Hepatocyte (in vitro differentiated cells): ENCODE data around the gene POFUT1. TPM values are rescaled to one million over a fixed set of nuclear protein-coding genes. Genes with fewer than 3 reads are reported as not detected.

ENCODE experiments used
- DNase-seq: peaks from one replicate; pipeline ENCODE4 v3.0.0-alpha.2; 2016; ENCODE audit warnings: low spot score
- H2AFZ ChIP-seq: fragments of 200-600 bp; sonication (generic); 2 replicates; pipeline ENCODE4 v1.6.0; 2016; ENCODE audit warnings: antibody characterized with exemption, mild to moderate bottlenecking
- H3K27ac ChIP-seq: fragments of 200-600 bp; sonication (generic); 2 replicates; pipeline ENCODE4 v1.5.1; 2016; ENCODE audit warnings: mild to moderate bottlenecking
- H3K27me3 ChIP-seq: fragments of 200-600 bp; sonication (generic); 2 replicates; pipeline ENCODE4 v1.6.1; 2016
- H3K36me3 ChIP-seq: fragments of 200-600 bp; sonication (generic); replicated peaks from 2 replicates; pipeline ENCODE4 v1.5.1; 2016; ENCODE audit warnings: low read depth; ENCODE audit not compliant: insufficient read depth
- H3K4me1 ChIP-seq: fragments of 200-600 bp; sonication (generic); 2 replicates; pipeline ENCODE4 v1.5.1; 2016; ENCODE audit warnings: mild to moderate bottlenecking, moderate library complexity; ENCODE audit not compliant: insufficient read depth
- H3K4me2 ChIP-seq: fragments of 200-600 bp; sonication (generic); 2 replicates; pipeline ENCODE4 v1.6.0; 2016
- H3K4me3 ChIP-seq: fragments of 200-600 bp; sonication (generic); 2 replicates; pipeline ENCODE4 v1.5.1; 2016; ENCODE audit warnings: mild to moderate bottlenecking
- H3K79me2 ChIP-seq: fragments of 200-600 bp; sonication (generic); 2 replicates; pipeline ENCODE4 v1.6.0; 2017; ENCODE audit warnings: mild to moderate bottlenecking
- H3K9me2 ChIP-seq: fragments of 200-600 bp; sonication (generic); replicated peaks from 2 replicates; pipeline ENCODE4 v1.6.0; 2017; ENCODE audit warnings: mild to moderate bottlenecking; ENCODE audit not compliant: insufficient read depth
- H3K9me3 ChIP-seq: fragments of 200-600 bp; sonication (generic); 2 replicates; pipeline ENCODE4 v1.5.1; 2016; ENCODE audit warnings: low read depth, mild to moderate bottlenecking
- H4K20me1 ChIP-seq: fragments of 200-600 bp; sonication (generic); 2 replicates; pipeline ENCODE4 v1.6.0; 2016; ENCODE audit warnings: mild to moderate bottlenecking; ENCODE audit not compliant: insufficient read depth, poor library complexity, severe bottlenecking
- CTCF ChIP-seq: fragments of 200-600 bp; sonication (generic); IDR thresholded peaks from 2 replicates; pipeline ENCODE4 v1.5.1; 2016; ENCODE audit warnings: antibody characterized with exemption, mild to moderate bottlenecking; ENCODE audit not compliant: poor library complexity
- EZH2 ChIP-seq: fragments of 200-600 bp; sonication (generic); IDR thresholded peaks from 2 replicates; pipeline ENCODE4 v1.6.1; 2016; ENCODE audit warnings: antibody characterized with exemption, mild to moderate bottlenecking, borderline replicate concordance
- EZH2phosphoT487 ChIP-seq: fragments of 200-600 bp; sonication (generic); IDR thresholded peaks from one replicate; pipeline ENCODE4 v1.6.1; 2018; ENCODE audit warnings: antibody characterized with exemption, mild to moderate bottlenecking, low read depth, moderate library complexity; ENCODE audit not compliant: unreplicated experiment, severe bottlenecking
- WGBS: methylation state at CpG from one replicate; pipeline ENCODE4 v1.1.6; 2016; ENCODE audit warnings: low lambda C conversion rate; ENCODE audit errors: missing lambda C conversion rate; 5-methylcytosine and 5-hydroxymethylcytosine counted together
- polyA plus RNA-seq: library from polyadenylated mRNA; unstranded; fragments of >200 nt; fragmentation: Nextera tagmentation; extraction: Ambion mirVana; gene quantifications from 2 replicates; pipeline ENCODE4 v1.2.1, GENCODE V29; 2016
- total RNA-seq: library from RNA; depleted of rRNA; stranded (reverse); fragments of >200 nt; gene quantifications from 2 replicates; pipeline ENCODE4 v1.2.3, GENCODE V29; 2014

POFUT1 gene
- total and polyA plus RNA-seq, 2 experiments from 2014 or later: 42.0 to 81.4 TPM

DNA sequence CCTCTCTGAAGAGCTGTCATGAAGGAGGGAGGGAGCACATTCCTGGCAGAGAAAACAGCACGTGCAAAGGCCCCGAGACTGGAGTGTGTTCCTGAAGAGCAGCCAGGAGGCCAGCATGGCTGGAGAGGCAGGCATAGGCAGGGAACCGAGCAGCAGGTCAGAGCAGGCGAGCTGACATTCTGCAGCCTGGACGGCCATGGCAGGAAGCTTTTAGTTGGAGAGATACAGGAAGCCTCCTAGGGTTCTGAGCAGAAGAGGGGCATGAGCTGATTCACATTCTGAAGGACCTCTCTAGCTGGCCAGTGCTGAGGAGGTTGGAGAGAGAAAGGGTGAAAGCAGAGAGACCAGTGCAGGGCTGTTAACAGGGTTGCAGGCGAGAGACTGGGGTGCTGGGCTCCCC is 29.7 kb downstream of the POFUT1 start:
- Histone ChIP-seq H3K9me2 (no peaks in the 10 kb centered on the region), H3K79me2 (no peaks in the 10 kb centered on the region), H3K27me3 (no peaks in the 10 kb centered on the region), H3K27ac (no peak overlapping the region), H3K9me3 (no peaks in the 10 kb centered on the region), H3K4me1 (peaks cover 11% of the 10 kb centered on the region), H3K4me2 (no peak overlapping the region), H2AFZ (no peak overlapping the region), H3K4me3 (no peak overlapping the region), H4K20me1 (no peaks in the 10 kb centered on the region), H3K36me3 (no peaks in the 10 kb centered on the region)
- no peak for DNase-seq
- WGBS: 93% methylated on average over 6 of the region's 6 CpGs
- TF ChIP-seq EZH2phosphoT487: no peak

DNA sequence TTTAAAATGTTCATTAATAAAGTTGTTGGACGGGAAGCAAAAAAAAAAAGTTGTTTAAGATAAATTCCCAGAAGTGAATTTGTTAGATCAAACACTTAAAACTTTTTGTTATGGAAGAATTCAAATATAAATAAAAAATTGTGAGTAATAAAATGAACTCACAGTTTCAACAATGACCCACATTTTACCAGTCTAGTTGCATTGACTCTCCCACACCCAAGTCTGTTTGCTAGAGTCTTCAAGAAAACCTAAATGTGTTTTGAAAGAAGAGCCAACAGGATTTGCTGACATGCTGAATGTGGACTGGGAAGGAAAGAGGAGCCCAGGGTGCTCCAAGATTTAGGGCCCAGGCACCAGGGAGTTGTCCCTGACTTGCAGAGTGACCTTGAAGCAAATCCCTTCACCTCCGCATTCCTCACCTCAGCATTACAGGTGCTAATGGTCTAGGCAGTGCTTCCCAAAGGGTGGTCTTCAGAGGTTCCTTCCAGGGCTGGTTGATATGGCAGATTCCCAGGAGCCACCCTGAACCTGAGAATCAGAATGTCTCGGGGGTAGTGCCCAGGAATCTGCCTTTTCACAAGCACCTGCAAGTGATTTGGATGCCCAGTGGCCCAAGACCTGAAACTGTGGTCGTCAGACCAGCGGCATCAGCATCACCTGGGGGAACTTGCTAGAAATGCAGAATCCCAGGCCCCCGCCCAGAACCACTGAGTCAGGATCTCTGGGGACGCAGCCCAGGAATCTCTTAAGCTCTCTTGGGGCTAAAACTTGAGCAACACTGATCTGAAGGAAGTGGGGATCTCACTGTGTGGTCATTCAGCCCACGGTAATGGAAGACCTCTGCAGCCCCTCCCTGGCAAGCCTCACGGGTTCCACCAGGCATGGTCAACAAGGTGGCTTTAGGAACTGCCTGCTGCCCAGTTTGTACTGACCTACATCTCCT is 31.1 kb downstream of the POFUT1 start:
- Histone ChIP-seq H3K9me3 (no peaks in the 10 kb centered on the region), H3K4me2 (no peak overlapping the region), H3K4me3 (no peak overlapping the region), H3K27me3 (no peaks in the 10 kb centered on the region), H3K79me2 (no peaks in the 10 kb centered on the region), H3K4me1 (peaks cover 11% of the 10 kb centered on the region), H4K20me1 (no peaks in the 10 kb centered on the region), H3K27ac (no peak overlapping the region), H3K9me2 (no peaks in the 10 kb centered on the region), H2AFZ (no peak overlapping the region), H3K36me3 (no peaks in the 10 kb centered on the region)
- no peak for DNase-seq
- WGBS: 91% methylated on average over 9 of the region's 9 CpGs
- TF ChIP-seq EZH2phosphoT487 (no peak), CTCF (no peak), EZH2 (no peak)

DNA sequence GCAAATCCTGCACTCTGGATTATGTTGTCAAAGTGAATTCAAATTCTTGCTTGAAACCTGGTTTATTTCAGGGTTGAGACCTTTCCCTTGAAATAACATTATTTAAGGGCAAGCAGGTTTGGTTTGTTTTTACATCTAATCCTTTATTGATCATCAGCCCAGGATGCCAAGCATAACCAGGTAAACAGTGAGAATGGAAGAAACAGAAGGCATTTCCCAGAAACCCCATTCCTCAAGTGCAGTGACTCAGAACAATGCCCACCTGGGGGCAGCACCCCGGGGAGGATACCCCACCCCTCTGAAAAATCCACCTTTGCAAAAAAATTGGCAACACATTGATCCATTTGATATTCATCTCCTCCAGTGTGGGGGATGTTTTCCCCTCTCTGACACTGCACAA is 32.5 kb downstream of the POFUT1 start:
- TF ChIP-seq EZH2phosphoT487: no peak
- peak; percentile 16 for TF ChIP-seq CTCF
- no peak for TF ChIP-seq EZH2
- no peak for DNase-seq
- H3K4me1 ChIP-seq: peaks cover 21% of the 10 kb centered on the region
- H3K4me3 ChIP-seq: no peak overlapping the region
- H3K9me2 ChIP-seq: no peaks in the 10 kb centered on the region
- no peaks in the 10 kb centered on the region for H3K9me3 ChIP-seq
- H2AFZ ChIP-seq: no peak overlapping the region
- H4K20me1 ChIP-seq: no peaks in the 10 kb centered on the region
- no peaks in the 10 kb centered on the region for H3K79me2 ChIP-seq
- no peak overlapping the region for H3K4me2 ChIP-seq
- no peaks in the 10 kb centered on the region for H3K36me3 ChIP-seq
- H3K27ac ChIP-seq: no peak overlapping the region
- WGBS: 10% methylated on average over 1 of the region's 1 CpG
- no peaks in the 10 kb centered on the region for H3K27me3 ChIP-seq

- H3K4me3 ChIP-seq: no peak overlapping the region
- H3K9me2 ChIP-seq: no peaks in the 10 kb centered on the region
- 87% methylated on average over 4 of the region's 4 CpGs for WGBS
- H2AFZ ChIP-seq: no peak overlapping the region
- H3K4me1 ChIP-seq: peaks cover 10% of the 10 kb centered on the region
- no peaks in the 10 kb centered on the region for H4K20me1 ChIP-seq
- no peaks in the 10 kb centered on the region for H3K9me3 ChIP-seq
- H3K27ac ChIP-seq: no peak overlapping the region
- H3K36me3 ChIP-seq: no peaks in the 10 kb centered on the region
- H3K27me3 ChIP-seq: no peaks in the 10 kb centered on the region
- H3K4me2 ChIP-seq: no peak overlapping the region
- TF ChIP-seq EZH2phosphoT487: no peak
- TF ChIP-seq EZH2: no peak
- no peak for TF ChIP-seq CTCF
- DNase-seq: no peak
- no peaks in the 10 kb centered on the region for H3K79me2 ChIP-seq
Observed at GRCh38 chr20:32241807-32242206, 34.1 kb downstream of the POFUT1 start.
